Posterior vena cava (tissue), 2 donors: ENCODE results near the gene GNAQ. TPM values are rescaled to one million over a fixed set of nuclear protein-coding genes. Genes with fewer than 3 reads are reported as not detected.
"Not testable (repeated sequence)": the region's sequence is repeated elsewhere in the genome, so short reads cannot be mapped to it uniquely, and the experiment has no call there.

ENCODE experiments used
- DNase-seq: peaks from one replicate; pipeline ENCODE4 v3.0.0-alpha.2; 2020; ENCODE audit warnings: low spot score
- intact Hi-C, 2 donors: fragments of 100-400 bp; cut with DNase I; formaldehyde crosslinking; loops; one replicate each; pipeline versions ENCODE4 v1.14.1 to v1.14.2; 2022 to 2023
- total RNA-seq, 2 donors: library from RNA; stranded (reverse); fragmentation: NEBNext Ultra II Directional; extraction: Animal tissue kit (Norgen Biotek cat#: 25700); gene quantifications; one replicate each; pipeline ENCODE4 v1.2.1, GENCODE V29; 2021
- donor health status: DM: yes; HTN: yes; CAD: no.
- donor health status: DM: yes; HTN: yes; CAD: no.

GNAQ gene
- total RNA-seq, 2 donors from 2014 or later, result 69.4 to 84.0 TPM

DNA sequence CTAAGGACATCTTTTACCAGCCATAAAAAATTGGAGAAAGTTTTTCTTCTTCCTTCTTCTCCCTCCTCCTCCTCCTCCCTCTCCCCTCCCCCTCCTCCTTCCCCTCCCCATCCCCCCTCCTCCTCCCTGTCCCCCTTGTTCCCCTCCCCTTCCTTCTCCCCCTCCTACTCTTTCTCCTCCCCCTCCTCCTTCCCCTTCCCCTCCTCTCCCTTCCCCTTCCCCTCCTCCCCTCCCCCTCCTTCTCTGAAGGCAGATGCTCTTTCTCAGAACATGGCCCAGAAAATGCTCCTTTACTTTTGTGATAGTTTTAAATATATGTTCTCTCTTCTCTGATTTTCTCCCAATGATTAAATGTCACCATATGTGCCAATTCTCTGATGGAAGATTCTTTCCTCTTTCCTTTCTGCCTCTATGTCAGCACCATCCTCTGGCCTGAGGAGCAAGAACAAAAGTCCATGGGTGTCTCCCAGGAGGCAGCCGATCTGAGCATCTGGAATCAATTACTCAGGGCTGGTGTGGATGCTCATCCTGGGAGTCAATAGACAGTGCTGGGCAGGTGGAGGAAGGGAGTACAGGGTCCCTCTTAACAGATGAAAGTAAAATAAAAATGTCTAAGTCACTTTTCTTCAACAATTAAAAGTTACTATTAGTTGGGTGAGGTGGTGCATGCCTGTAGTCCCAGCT lies 320.5 kb downstream of the GNAQ start:
- intact Hi-C loops, result no loop called here
- no peak for DNase-seq

DNA sequence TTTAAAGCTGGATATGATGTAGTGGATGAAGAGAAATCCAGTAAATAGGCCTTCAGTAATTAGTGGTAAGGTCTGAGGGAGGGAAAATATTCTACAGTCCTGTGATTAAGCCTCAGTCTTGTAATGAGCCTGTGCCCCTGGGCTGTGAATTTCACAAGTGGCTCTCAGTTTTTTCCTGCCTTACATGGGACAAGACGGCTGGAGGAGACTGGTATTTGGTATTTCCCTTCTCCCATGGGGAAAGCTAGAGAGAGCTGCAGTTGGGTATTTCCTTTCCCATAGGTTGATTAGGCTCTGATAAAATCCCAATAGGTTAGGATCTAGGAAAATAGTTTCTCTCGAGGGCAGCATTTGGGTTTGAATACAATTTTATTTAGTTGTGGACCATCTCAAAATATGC lies 321.3 kb downstream of the GNAQ start:
- intact Hi-C loops, result no loop called here
- DNase-seq, result no peak

DNA sequence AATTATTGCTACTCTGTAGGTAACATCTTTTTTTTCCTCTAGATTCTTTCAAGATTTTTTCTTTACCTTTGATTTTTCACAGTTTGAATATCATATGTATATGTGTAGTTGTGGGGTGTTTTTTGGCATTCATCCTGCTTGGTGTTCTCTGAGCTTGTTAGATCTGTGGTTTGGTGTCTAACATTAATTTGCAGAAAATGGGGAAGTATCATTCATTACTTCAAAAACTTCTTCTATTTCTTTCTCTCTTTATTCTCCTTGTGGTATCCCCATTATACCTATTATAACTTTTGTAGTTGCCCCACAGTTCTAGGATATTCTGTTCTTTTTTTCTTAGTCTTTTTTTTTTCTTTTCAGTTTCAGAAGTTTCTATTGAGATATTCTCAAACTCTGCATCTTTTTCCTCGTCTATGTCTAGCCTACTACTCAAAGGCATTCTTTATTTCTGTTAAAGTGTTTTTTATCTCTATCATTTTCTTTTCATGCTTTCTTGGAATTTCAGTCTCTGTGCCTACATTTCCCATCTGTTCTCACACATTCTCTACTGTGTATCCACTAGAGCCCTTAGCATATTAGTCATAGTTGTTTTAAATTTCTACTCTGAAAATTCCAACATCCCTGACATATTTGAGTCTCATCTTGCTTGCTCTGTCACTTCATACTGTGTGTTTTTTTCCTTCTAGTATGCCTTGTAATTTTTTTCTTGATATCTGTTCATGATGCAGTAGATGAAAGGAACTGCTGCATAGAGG lies 323.4 kb downstream of the GNAQ start:
- no peak for DNase-seq
- intact Hi-C loops, result no loop called here

DNA sequence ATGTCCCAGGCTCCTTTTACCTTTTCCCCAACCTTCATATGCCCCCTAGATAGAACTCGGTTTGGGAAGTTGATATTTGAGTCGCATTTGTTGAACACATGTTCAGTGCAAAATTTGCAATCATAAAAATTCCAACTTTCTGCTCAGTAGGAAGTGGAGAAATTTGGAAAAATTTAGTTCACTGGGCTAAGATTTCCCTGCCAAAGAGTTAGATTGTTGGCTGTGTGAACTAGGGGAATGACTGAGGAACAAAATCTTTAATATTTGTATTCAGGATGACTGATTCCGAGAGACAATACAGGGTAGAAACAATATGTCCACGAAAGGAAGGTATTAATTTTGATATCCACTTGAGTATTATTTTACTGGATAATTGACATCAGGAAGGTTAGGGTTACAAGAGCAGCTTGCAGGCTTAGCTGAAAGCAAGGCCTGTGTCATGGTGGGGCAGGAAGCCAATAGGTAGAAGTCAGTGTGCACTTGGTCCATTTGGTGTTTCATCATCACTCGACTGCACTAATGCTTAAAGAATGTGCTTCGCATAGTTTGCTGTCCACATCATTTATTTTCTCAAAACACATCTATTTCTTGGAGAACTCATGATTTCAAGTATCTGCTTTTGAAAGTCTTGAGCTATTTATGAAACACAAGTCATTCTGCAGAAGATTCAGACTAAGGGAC lies 324.1 kb downstream of the GNAQ start:
- intact Hi-C loops, result no loop called here
- DNase-seq, result peak; percentile 85

DNA sequence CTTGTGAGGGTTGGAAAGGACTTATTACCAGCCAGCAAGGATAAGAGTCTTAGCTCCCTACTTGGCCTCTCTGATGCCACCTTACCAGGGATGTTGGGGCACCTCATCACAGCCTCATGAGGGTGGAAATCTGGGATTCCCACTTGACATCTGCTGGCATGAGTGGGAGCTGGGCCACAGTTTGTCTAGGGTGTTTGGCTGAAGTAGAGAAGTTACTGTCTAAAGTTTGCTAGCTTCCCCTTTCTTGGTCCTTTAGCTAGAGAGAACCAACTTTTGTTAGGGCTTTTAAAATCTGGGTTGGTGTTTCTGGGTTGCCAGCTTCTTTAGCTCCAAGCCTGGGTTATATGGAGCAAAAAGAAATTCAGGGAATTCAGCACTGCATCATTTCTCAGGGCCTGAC lies 326.0 kb downstream of the GNAQ start:
- no peak for DNase-seq
- intact Hi-C loops, result no loop called here

DNA sequence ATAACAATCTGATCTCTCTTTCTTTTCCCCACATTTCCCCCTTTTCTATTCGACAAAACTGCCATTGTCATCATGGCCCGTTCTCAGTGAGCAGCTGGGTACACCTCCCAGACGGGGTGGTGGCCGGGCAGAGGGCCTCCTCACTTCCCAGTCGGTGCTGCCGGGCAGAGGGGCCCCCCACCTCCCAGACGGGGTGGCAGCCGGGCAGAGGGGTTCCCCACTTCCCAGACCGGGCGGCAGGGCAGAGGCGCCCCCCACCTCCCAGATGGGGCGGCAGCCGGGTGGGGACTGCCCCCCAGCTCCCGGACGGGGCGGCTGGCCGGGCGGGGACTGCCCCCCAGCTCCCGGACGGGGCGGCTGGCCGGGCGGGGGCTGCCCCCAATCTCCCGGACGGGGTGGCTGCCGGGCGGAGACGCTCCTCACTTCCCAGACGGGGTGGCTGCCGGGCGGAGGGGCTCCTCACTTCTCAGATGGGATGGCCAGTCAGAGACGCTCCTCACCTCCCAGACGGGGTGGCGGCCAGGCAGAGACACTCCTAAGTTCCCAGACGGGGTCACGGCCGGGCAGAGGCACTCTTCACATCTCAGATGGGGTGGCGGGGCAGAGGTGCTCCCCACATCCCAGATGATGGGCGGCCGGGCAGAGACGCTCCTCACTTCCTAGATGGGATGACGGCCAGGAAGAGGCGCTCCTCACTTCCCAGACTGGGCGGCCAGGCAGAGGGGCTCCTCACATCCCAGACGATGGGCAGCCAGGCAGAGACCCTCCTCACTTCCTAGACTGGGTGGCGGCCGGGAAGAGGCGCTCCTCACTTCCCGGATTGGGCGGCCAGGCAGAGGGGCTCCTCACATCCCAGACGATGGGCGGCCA lies 328.9 kb downstream of the GNAQ start:
- not testable (repeated sequence) for DNase-seq
- intact Hi-C loops, result loop anchor here in 1 of 2 donors (1.0 kb wide), 1 partner anchor 32 kb away; no protein-coding TSS in a partner anchor

DNA sequence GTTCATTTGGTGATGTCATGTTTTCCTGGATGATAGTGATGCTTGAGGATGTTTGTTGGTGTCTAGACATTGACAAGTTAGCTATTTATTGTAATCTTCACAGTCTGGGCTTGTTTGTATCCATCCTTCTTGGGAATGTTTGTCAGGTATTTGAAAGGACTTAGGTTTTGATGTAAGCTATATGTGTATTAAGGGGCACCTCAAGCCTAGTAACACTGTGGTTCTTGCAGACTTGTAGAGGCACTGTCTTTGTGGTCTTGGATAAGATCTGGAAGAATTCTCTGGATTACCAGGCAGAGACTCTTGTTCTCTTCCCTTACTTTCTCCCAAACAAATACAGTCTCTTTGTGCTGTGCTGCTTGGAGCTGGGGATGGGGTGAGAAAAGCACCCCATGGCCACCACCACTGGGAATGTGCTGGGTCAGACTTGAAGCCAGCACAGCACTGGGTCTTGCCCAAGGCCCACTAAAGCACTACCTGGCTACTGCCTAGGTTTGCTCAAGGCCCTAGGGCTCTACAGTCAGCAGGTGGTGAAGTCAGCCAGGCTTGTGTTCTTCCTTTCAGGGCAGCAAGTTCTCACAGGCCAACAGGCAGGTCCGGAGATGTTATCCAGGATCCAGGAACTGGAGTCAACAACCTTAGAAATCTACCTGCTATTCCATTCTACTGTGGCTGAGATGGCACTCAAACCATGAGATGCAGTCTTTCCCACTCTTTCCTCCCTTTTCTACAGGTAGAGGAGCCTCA lies 334.2 kb downstream of the GNAQ start:
- intact Hi-C loops, result no loop called here
- no peak for DNase-seq

DNA sequence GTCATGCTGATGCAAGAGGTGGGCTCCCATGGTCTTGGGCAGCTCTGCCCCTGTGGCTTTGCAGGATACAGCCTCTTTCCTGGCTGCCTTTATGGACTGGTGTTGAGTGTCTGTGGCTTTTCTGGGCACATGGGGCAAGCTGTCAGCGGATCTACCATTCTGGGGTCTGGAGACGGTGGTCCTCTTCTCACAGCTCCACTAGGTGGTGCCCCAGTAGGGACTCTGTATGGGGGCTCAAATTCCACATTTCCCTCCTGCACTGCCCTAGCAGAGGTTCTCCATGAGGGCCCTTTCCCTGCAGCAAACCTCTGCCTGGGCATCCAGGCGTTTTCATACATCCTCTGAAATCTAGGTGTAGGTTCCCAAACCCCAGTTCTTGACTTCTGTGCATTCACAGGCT lies 340.9 kb downstream of the GNAQ start:
- DNase-seq, intact Hi-C loops: not testable (repeated sequence)

DNA sequence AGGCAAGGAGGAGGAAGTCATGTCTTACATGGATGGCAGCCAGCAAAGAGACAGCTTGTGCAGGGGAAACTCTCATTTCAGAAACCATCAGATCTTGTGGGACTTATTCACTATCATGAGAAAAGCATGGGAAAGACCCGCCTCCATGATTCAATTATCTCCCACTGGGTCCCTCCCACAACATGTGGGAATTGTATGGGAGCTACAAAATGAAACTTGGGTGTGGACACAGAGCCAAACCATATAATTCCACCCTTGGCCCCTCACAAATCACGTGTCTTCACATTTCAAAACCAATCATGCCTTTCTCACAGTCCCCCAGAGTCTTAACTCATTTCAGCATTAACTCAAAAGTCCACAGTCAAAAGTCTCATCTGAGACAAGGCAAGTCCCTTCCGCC lies 341.5 kb downstream of the GNAQ start:
- intact Hi-C loops, DNase-seq: not testable (repeated sequence)

DNA sequence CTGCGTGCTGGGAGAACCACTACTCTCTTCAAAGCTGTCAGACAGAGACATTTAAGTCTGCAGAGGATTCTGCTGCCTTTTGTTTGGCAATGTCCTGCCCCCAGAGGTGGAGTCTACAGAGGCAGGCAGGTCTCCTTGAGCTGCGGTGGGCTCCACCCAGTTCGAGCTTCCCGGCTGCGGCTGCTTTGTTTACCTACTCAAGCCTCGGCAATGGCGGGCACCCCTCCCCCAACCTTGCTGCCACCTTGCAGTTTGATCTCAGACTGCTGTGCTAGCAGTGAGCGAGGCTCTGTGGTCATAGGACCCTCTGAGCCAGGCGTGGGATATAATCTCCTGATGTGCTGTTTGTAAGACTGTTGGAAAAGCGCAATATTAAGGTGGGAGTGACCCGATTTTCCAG lies 343.9 kb downstream of the GNAQ start:
- DNase-seq, intact Hi-C loops: not testable (repeated sequence)

DNA sequence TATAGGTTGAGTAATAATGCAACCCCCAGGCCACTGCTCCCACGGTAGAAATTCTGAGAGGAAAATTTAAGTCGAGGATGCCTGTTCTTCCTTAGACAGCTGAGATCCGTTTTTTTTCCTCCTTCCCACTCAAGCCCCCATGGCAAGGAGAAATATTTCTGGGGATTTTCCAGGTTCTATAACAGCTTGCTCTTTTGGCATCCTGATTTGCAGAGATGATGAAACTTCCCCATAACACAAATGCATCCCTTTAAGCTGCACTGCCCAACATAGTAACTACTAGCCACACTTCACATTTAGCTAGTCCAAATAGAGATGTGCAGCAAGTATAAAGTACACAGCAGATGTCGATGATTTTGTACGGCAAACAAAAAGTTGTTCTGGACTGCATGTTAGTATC lies 351.0 kb downstream of the GNAQ start:
- intact Hi-C loops, result no loop called here
- DNase-seq, result no peak

DNA sequence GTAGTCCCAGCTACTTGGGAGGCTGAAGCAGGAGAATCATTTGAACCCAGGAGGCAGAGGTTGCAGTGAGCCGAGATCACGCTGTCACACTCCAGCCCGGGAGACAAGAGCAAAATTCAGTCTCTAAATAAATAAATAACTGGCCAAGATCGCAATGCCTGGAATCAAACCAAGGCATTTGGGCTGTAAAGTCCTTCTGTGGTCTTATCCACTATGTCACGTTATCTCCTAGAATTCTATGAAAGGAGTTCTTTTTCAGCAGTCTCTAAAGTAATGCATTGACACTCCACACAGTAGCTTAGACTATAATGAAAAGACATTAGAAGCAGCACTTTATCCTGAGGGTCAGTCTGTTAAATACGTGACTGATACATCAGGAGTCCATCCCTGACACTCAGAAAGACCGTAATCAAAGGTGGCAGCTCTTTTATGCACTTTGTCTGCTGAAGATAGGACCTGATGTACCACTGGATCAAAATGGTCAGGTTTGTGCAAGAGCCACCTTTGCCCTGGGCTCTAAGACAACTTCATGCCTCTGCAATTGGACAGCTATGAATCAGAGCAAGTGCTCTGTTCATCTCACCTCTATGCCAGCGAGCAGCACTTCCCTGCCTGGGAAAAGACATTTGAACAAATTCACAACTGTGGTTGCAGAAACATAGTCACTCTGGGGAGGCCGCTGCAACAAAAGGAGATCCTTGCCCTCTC lies 351.8 kb downstream of the GNAQ start:
- no peak for DNase-seq
- intact Hi-C loops, result loop anchor here in 1 of 2 donors (10.0 kb wide), 1 partner anchor 1525 kb away; no protein-coding TSS in a partner anchor

DNA sequence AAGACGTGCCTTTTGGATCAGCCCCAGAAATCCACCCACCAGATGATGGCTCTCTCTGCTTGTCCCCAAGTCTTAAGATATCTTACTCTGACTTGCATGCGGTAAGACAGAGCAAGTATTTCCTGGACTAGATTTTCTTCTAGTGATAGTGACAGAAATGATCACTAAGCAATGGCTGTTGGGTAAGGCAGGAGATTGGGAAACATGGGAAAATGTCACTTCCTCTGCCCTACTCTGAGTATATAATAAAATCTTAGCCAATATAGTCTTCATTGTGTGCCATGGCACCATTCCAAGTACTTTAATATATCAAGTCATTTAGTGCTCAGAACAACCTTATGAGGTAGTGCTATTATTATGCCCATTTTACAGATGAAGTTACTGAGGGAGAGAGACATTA lies 352.5 kb downstream of the GNAQ start:
- intact Hi-C loops, result loop anchor here in 1 of 2 donors (10.0 kb wide), 1 partner anchor 1526 kb away; no protein-coding TSS in a partner anchor
- DNase-seq, result no peak

DNA sequence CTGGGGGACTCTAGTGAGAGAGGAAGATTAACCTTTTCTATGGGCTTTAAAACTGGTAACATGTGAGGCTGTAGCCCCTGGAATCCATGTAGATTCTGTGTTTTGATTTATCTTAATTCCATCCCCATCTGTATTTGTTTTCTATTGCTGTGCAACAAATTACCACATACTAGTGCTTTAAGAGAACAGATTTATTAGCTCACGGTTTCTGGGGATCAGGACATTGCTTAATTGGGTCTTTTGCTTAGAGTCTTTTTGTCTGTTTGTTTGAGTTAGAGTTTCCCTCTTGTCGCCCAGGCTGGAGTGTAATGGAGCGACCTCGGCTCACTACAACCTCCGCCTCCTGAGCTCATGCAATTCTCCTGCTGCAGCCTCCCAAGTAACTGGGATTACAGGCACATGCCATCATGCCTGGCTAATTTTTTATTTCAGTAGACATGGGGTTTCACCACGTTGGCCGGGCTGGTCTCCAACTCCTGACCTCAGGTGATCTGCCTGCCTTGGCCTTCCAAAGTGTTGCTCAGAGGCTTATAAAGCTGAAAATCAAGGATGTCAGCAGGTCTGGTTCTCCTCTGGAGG lies 353.6 kb downstream of the GNAQ start:
- intact Hi-C loops, result loop anchor here in 1 of 2 donors (10.0 kb wide), 1 partner anchor 1527 kb away; no protein-coding TSS in a partner anchor

DNA sequence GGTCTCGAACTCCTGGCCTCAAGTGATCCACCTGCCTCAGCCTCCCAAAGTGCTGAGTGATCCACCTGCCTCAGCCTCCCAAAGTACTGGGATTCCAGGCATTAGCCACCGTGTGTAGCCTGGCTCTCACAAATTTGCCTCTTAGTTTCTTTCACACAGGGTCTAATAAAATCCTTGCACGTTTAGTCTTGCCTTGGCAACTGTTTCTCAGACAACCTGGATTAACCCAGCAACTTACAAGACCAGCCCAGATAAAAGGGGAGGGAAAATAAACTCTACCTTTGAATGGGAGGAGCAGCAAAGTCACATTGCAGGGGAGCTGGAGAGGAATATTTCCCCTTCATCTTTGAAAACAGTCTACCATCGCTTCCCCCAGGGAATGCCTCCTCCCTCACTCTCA lies 354.2 kb downstream of the GNAQ start:
- no peak for DNase-seq
- intact Hi-C loops, result loop anchor here in 1 of 2 donors (10.0 kb wide), 1 partner anchor 1527 kb away; no protein-coding TSS in a partner anchor

More for the DNA sequence above, 353.6 kb downstream of the GNAQ start:
- DNase-seq, result no peak

DNA sequence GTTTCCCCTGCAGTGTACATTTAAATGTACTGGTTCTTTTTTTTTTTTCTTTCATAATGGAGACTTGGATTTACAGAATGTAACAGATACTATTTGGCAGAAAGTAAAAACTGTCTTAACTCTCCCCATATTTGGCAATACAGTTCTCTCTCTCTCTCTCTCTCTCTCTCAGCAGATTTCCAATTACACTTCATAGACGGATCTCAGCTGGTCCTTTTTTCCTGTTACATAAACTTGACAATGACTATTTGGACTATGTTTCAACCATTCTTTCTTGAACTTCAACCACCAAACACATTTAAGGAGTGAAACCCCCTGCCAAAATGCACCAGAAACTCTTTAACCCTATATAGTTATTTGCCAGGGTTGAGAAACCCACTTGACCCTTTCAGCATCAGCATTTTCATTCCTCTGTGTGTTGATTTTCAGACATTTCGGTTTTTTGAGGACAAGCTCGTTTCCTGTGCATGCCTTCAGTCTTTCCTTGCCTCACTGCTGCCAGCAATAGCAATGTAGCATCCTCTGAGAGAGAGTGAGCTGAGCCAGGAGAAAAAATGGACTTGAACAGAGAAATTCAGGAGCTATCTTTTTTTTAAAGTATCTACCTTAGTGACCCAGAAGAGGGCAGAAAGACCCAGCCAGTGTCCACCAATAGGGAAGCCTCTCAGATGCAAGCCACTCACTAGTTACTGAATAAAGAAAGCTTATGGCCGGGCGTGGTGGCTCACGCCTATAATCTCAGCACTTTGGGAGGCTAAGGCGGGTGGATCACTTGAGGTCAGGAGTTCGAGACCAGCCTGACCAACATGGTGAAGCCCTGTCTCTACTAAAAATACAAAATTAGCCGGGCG lies 357.4 kb downstream of the GNAQ start:
- no peak for DNase-seq
- intact Hi-C loops, result loop anchor here in 1 of 2 donors (10.0 kb wide), 1 partner anchor 1531 kb away; no protein-coding TSS in a partner anchor
